GM18868 (cell line): ENCODE data around the gene PTCH1.

Experiments used
- ATAC-seq: cut with Tn5 transposase; IDR thresholded peaks from one replicate; pipeline ENCODE4 v1.9.1; 2021; ENCODE audit warnings: mild to moderate bottlenecking, moderate library complexity; ENCODE audit not compliant: unreplicated experiment

The PTCH1 gene

DNA sequence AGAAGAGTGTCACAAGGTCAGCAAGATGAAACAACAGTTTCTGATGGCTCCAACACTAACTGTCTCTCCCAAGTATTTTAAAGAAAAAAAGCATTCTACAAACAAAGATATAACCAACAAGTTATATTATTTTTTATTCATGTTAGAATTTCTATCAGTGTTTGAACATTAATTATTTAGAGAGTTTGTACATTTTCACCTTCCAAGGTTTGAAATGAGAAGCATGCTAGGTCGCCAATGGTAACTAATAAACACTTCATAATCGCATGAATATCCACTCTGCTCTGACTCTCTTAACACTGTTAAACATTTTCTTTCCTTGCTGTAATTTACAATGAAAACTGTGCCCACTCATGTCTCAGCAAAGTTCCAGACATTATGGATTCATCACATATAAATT lies 73.5 kb downstream of the PTCH1 start:
- no peak for ATAC-seq

DNA sequence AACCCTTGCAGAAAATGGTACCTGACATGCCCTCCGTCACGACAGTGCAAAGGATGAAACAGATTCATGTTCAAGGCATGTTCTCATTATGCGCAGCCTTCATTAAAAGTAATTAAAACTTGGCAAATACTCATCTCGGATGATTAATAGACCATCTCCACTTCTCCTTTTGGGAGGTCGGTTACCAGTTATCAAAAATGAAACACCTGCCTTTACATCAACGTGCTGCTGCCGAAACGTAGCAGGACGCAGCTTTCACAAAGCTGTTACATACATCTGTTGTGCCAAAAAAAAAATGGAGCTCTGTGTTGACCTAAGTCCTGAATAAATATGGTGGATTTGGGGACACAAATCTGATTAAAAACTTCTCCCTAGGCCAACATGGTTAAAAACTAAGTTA lies 75.7 kb downstream of the PTCH1 start:
- no peak for ATAC-seq

DNA sequence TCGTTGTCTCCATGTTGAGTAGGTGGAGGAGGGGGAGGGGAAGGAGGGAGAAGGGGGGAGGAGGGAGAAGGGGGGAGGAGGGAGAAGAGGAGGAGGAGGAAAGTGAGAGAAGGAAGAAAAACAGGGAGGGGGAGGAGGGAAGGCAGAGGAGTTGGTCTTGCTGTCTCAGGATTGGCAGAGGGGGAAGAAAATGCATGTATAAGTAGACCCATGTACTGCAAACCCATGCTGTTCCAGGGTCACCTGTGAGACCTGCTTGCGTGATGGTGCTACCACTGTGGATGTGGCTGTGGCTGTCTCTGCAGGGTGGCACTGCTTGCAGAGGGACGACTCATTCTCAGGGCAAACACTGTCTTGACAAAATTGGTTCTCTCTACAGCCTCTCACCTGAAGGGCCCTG lies 76.3 kb downstream of the PTCH1 start:
- no peak for ATAC-seq

DNA sequence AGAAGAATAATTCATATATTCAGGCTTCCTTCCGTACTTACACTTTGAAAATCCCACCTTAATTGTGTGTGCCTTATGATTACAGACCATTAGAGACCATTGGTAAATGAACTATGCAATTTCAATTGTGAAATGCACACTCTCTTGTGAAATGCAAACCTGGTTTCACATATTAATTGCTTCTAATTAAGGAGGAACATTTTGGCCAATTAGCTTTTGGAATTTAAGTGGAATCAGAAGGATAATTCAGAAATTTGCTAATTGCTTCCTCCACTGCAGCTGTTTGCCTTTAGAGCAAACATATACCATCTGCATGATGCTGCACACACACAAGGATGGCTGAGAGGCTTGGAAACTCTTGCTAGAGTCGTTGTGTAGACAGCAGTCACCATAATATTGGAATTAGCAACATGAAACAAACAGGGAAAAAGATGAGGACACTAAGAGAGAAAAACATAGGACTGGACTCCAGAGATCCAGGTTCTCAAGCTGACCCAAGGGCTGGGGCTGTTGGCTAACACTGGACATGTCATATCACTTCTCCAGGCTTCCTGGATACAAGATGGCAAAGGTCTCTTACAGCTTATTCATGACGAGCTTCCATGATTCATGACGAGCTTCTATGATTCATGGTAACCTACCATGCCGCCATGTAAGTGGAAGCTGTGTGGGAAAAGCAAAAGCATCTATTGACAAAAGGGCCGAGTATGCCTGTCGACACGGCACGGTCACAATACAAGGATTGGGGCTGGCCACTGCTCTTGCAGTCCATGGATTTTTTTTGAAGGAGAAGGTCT lies 78.0 kb downstream of the PTCH1 start:
- no peak for ATAC-seq

DNA sequence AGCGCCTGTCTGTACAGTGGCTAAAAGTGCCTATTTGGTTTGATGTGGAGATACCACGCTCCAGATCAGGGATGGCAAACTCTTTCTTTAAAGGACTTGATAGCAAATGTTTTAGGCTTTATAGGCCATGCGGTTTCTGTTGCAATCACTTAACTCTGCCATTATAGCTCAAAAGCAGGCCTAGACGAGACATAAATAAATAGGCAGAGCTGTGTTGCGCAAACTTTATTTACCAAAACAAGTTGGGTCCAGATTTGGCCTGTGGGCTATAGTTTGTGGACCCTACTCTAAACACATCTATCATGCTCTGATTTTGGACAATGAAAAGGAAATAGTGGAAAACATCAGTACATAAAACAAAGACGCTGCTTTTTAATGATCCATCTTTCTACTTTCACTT lies 79.2 kb downstream of the PTCH1 start:
- no peak for ATAC-seq

DNA sequence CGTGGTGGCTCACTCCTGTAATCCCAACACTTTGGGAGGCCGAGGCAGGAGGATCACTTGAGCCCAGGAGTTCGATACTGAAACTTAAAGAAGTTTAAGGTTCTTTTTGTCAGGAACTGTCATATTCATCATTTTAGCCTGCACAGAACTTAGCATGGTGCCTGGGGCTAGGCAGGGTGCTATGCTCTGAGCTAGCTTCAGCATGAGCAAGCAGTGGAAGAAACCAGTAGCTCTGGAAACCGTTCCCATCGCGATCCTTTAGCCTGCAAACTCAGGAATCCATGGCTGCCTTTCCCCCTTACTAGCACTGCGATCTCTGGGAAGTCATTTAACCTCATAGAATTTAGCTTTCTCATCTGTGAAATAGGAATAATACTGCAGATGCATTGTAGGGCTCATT lies 80.4 kb downstream of the PTCH1 start:
- no peak for ATAC-seq

DNA sequence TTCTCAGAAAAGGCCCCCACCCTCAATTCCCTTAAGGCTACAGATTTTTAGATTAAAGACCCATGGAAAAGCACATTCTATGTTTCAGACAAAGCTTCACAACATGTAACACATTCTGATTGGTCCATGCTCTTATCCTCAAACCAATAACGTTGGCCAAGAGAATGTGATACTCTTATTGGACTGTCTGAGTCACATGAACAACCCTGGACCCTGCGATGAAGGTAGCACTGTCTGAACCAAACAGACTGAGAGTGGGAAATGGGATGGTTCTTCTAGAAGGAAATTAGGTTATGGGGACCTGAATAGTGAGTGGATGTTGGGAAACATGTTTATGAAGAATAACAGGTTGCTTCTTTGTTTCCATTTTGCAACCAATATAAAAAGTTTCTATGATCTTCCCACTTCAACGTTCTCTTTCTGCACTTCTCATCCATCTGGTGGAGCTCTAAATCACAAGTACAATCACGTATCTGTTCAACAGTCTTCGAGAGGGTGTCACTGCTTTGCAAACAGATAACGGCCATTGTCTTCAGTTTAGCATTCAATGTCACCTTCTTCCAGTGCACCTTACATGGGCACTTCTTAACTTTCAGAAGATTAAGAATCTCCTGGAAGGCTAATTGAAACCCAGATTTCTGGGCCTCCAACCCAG lies 81.6 kb downstream of the PTCH1 start:
- no peak for ATAC-seq

DNA sequence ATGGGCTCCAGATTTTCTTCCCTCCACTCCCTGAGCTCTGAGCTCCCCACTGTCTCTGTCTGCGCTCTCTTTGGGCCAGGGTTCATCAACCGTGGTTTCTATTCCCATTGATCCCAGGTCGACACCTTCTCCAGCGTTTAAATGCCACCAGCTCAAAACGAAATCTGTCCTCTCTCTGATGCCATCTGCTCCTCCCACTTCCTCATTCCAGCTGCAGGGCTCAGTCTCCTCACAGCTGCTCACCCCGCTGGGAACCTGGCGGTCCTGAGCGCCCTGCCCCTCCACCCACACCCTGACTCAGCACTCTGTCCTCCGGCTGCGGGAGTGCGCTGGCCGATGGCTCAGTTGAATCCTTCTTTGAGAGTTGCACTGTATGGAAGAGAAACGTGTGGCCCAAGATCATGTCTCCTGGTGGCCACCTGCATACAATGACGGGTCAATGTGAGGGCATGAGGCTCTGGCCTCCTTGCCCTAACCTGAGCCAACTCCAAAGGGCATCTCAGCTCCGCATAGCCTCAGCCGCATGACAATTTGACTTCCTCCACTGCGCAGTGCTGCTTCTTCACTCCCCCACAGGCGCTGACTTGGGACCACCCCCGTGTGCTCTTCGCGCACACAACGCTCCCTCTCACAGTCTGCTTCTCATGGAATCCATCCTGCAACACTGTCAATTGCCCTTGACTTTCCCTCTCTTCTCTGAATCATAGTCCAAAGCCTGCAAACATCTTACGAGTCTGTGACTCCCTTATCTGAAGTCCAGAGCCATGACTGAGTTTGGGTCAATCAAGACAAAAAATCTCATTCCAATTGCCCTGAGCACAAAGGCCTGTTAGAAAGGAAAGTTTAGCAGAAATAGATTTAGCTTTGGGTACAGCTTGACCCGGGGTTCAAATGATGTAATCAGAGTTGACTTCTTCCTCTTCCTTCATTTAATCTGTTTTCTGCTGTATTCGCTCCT lies 82.4 kb downstream of the PTCH1 start:
- ATAC-seq = no peak

DNA sequence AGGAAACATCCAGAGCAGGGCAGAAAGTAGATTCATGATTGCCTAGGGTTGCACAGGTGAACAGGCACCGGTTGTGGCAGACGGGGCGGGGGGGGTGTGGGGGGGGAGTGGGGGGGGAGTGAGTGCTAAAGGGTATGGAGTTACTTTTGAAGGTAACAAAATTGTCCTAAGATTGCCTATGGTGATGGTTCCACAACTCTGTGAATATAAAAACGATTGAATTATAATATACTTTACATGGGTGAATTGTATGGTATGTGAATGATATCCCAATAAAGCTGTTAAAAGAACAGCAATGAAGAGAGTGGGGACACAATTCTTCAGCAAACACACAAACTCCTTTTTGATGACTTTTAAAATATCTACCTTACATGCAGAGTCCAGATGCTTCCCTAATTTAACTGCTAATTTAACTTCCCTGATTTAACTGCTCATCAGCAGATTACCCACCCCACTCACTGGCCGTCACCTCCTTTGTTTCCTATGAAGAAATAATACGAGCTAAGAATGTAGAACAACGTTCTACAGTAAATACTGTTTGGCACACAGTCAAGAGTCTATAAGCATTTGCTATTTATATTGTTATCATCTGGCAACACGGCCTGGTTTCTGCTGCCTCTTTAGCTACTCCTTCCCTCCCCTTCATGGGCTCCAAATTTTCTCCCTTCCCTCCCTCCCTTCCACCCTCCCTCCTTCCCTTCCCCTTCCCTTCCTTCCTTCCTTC lies 83.5 kb downstream of the PTCH1 start:
- ATAC-seq = no peak

DNA sequence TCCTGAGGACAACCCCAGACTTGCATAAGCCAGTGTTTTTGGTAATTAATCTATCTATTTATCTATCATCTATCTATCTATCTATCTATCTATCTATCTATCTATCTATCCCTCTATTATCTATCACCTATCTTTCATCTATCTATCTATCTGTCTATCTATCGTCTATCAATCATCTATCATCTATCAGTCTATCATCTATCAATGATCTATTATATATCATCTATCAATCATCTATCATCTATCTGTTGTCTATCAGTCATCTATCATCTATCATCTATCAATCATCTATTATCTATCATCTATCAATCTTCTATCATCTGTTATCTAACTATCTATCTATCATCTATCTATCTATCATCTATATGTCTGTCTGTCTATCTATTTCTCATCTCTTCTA lies 85.5 kb downstream of the PTCH1 start:
- ATAC-seq = no peak

DNA sequence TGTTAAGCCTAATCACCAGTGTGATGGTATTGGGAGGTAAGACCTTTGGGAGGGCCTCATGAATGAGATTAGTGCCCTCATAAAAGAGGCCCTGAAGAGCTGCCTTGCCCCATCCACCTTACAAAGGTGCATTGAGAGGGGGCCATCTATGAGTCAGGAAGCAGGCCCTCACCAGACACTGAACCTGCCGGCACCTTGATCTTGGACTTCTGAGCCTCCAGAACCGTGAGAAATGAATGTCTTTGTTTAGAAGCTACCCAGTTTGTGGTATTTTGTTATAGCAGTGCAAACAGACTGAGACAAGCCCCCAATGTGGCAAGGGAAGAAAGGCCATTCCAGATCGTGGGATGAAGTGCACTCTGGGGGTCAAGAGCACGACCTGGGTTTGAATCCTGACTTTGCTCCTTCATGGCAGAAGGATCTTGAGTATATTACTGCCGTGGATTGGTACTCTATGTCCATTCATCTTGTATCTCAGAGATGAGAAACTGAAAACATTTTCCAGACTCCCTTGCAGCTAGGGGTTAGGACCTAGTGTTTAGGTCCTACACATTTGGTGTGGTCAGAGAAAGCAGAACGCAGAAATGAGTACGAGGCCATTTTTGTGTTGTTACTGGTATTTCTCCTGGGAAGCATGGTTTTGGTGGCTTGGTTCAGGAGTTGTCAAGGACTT lies 86.7 kb downstream of the PTCH1 start:
- ATAC-seq = no peak

DNA sequence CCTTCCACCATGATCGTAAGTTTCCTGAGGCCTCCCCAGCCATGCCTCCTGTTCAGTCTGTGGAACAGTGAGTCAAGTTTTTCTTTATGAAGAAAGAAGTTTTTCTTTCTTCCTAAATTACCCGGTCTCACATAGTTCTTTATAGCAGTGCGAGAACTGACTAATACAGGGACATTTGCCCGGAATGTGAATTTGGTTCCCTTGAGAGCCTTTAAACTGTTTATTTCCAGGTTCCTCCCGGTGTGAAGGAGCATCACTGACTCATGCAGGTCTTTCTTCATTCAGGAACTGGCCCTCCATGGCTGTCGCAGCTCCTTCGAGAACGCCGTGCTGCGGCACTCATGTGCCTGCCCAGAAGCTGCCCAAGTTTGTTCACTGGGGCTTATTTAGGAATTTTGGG lies 87.7 kb downstream of the PTCH1 start:
- ATAC-seq = no peak

DNA sequence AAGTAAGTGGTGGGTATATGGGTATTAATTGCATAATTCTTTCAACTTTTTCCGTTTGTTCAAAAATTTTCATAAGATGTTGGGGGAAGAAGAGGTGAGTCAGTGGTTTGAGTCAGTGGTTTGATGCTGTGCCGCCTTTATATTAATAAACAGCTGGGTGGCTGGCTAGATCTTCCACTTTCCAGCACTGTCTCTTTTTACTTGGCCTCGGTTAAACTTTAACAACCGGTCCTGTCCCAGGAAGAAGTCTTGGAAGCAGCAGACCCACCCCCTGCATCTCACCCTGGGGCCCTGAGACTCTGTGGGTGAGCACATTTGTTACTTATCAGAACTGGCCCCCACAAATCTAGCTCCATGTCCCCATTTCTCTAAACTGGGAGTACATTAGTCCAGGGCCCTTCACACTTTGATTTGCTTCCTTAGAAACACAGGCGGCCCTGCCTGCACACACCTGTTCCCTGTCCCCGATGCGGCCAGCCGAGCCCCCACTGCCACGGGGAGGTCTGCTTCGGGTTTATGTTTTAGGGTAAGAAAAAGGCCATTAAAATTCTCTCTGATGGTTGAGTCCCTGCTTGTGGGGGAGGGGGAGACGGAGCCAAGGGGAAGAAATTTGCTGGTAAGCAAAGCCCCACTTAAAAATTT lies 90.7 kb downstream of the PTCH1 start:
- ATAC-seq = no peak

DNA sequence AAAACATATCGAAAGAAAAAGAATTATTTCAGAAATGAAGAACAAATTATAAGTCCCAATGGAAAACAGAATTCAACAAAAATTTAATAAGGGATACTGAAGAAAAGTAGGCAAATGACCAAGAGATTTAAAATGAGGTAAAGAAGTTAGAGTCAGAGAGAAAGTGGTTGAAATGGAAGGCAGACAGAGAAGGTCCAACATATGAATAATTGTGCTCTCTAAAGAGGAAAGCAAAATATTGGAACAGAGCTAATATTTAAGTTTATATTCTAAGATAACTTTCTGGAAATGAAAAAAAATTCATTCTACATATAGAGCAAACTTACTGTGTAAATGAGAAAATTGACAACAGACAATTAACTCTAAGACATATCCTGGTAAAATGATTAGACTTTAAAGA lies 94.1 kb downstream of the PTCH1 start:
- no peak for ATAC-seq

DNA sequence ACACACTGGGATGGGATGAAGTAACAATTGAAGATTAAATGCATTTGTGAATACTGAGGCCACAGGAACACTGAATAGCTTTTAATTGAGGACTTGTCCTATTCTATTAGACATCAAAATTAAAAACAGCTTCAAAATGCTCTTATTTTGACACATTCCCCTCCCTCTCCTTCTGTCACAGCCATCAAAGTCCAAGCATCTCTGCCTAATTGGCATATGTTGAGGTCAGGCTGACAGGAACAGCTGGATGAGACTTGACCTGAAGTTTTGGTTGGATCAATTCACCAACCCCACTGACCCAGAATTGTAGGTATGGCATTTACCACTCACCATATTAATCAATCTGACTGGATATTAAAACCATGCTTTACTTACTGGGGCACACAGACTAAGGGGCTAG lies 96.3 kb downstream of the PTCH1 start:
- ATAC-seq = no peak

DNA sequence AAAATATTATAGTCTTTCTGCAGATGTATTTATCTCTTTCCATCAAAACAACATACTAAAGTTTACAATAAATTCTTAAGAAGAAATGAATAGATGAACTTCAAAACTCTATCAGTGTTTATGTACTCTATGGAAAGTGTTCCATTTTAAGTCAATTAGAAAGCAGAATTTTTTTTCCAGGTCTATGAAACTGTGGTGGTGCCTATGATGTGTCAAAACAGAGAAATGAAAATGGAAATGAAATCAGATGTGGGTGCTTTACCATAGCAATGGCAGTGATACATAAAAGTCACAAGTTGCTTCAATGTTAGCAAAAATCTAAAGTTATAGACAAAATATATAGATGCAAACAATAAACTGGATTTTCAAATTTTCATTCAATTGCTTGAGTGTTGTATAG lies 97.3 kb downstream of the PTCH1 start:
- no peak for ATAC-seq

DNA sequence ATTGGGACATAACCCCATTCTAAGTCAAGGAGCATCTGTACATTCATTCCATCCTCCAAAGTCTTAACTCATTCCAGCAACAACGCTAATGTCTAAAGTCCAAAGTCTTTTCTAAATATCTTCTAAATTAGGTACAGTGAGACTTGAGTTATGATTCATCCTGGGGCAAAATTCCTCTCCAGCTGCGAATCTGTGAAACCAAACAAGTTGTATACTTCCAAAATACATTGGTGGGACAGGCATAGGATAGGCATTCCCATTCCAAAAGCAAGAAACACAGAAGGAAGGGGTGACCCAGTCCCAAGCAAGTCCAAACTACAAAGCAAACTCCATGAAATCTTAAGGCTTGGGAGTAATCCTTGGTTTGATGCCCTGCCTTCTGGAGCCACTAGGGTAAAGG lies 101.6 kb downstream of the PTCH1 start:
- no peak for ATAC-seq

DNA sequence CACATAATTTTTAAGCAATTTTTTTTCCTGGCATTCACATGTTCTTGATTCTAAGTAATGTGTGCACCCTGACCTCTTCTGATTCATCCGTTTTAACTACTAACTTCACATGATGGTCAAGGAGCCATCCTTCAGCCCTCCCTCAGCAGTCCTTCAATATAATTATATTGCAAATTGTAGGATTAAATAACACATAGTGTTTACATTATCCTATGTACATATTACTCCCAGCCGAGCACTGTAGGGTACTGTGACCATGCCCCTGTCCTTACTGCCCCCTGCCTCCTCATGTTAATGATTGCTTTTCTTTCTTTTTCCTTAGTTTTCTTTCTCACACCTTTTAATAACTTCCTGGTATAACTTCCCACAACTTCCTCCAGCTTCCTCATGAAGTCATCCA lies 103.0 kb downstream of the PTCH1 start:
- no peak for ATAC-seq

DNA sequence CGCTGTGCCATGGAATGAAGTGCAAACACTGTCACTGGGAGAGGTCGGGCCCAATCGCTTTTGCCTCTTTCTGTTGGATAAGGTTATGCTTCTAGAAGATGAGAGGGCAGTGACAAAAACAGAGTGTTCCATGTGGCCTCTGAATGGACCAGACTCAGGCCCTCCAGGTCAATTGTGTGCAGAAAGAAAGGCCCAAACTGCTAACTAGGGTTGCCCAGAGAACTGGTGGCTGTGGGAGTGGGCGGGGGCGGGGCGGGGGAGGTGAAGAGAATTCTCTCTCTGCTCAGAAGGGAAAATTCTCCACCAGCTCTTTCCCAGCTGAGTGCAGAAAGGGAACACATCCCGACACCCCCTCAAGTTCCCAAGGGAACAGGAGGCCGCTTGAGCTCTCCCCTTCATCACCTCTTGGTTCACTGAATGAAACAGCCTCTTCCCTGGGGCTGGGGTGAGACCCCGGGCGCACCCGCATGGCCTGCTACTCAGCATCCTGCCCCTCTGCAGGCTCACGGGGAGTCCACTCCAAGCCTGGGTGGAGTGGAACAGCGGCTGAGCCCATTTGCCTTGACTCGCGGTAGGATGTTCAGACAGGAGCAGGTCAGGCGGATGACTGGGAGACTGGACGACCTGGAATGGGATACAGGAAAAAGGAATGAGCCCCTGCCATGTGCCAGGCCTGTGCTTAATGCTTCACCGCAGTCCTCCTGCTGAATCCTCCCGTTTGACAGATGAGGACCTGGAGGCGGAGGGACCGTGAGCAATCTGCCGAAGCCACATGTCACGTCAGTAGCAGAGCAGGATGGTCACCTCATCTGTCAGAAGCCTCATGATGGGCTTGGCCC lies 105.5 kb downstream of the PTCH1 start:
- no peak for ATAC-seq
